ENCODE measurements around the gene GABRQ.

DNA sequence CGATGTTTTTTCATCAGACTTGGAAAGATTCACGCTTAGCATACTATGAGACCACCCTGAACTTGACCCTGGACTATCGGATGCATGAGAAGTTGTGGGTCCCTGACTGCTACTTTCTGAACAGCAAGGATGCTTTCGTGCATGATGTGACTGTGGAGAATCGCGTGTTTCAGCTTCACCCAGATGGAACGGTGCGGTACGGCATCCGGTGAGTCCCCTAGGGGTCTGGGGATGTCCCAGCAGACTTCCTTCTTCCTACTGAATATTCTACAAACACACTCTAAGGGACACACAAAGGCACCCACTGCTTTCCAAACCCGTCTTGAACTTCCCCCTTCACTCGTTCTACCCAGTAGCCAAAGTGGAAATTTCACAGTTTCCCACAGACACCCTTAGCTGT lies 9.3 kb downstream of the GABRQ start:
- TF ChIP-seq, protein P1, sequence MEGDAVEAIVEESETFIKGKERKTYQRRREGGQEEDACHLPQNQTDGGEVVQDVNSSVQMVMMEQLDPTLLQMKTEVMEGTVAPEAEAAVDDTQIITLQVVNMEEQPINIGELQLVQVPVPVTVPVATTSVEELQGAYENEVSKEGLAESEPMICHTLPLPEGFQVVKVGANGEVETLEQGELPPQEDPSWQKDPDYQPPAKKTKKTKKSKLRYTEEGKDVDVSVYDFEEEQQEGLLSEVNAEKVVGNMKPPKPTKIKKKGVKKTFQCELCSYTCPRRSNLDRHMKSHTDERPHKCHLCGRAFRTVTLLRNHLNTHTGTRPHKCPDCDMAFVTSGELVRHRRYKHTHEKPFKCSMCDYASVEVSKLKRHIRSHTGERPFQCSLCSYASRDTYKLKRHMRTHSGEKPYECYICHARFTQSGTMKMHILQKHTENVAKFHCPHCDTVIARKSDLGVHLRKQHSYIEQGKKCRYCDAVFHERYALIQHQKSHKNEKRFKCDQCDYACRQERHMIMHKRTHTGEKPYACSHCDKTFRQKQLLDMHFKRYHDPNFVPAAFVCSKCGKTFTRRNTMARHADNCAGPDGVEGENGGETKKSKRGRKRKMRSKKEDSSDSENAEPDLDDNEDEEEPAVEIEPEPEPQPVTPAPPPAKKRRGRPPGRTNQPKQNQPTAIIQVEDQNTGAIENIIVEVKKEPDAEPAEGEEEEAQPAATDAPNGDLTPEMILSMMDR (IDR thresholded peaks at IDR 0.05; ENCODE audit: low read length), result no peak
- TF ChIP-seq EZH2phosphoT487 (IDR thresholded peaks at IDR 0.05; ENCODE audit: low read length) (no peak), EZH2 (optimal IDR thresholded peaks at IDR 0.05; ENCODE audit: low read depth, low read length) (no peak)
